Measurements from ENCODE around the gene UNC5C.
A peak's percentile ranks its signal among the peaks of the same experiment; 100 is the strongest.
"Not testable (repeated sequence)": the region's sequence is repeated elsewhere in the genome, so short reads cannot be mapped to it uniquely, and the experiment has no call there.

UNC5C gene

GRCh38 chr4:95151255-95151654 is 397.5 kb downstream of the UNC5C start:
- ATAC-seq (ENCODE audit: low read depth), result no peak
- H3K4me1 ChIP-seq (ENCODE audit: insufficient read depth, poor library complexity, severe bottlenecking), result no peaks in the 10 kb centered on the region
- DNase-seq (ENCODE audit: low spot score), result no peak
- H3K27ac ChIP-seq (ENCODE audit: poor library complexity, severe bottlenecking), result no peak overlapping the region
- no peaks in the 10 kb centered on the region for H3K36me3 ChIP-seq (ENCODE audit: low read depth)
- TF ChIP-seq CTCF (IDR thresholded peaks at IDR 0.05; ENCODE audit: poor library complexity, severe bottlenecking), result no peak
- H3K27me3 ChIP-seq (ENCODE audit: insufficient read depth, poor library complexity, severe bottlenecking), result no peaks in the 10 kb centered on the region
- no peak overlapping the region for H3K4me3 ChIP-seq (ENCODE audit: severe bottlenecking)
- H3K9me3 ChIP-seq (ENCODE audit: severe bottlenecking), result no peaks in the 10 kb centered on the region

GRCh38 chr4:95142932-95143331 is 405.8 kb downstream of the UNC5C start:
- TF ChIP-seq CTCF (IDR thresholded peaks at IDR 0.05; ENCODE audit: poor library complexity, severe bottlenecking), result no peak
- DNase-seq (ENCODE audit: low spot score), result no peak
- no peaks in the 10 kb centered on the region for H3K36me3 ChIP-seq (ENCODE audit: low read depth)

GRCh38 chr4:95141361-95141760 is 407.4 kb downstream of the UNC5C start:
- no peak for TF ChIP-seq CTCF (IDR thresholded peaks at IDR 0.05; ENCODE audit: poor library complexity, severe bottlenecking)
- H3K9me3 ChIP-seq (ENCODE audit: severe bottlenecking), result no peaks in the 10 kb centered on the region
- H3K27ac ChIP-seq (ENCODE audit: poor library complexity, severe bottlenecking), result peak overlapping the region; percentile 56
- no peaks in the 10 kb centered on the region for H3K27me3 ChIP-seq (ENCODE audit: insufficient read depth, poor library complexity, severe bottlenecking)
- no peaks in the 10 kb centered on the region for H3K36me3 ChIP-seq (ENCODE audit: low read depth)
- H3K4me3 ChIP-seq (ENCODE audit: severe bottlenecking), result no peak overlapping the region
- no peak for DNase-seq (ENCODE audit: low spot score)
- ATAC-seq (ENCODE audit: low read depth), result peak; percentile 44; the same call in 2 of the 3 replicates
- peaks cover 7% of the 10 kb centered on the region for H3K4me1 ChIP-seq (ENCODE audit: insufficient read depth, poor library complexity, severe bottlenecking)

More at GRCh38 chr4:95142932-95143331, 405.8 kb downstream of the UNC5C start:
- no peak for ATAC-seq (ENCODE audit: low read depth)
- Histone ChIP-seq H3K4me1 (ENCODE audit: insufficient read depth, poor library complexity, severe bottlenecking) (peaks cover 7% of the 10 kb centered on the region), H3K9me3 (ENCODE audit: severe bottlenecking) (no peaks in the 10 kb centered on the region), H3K4me3 (ENCODE audit: severe bottlenecking) (no peak overlapping the region), H3K27ac (ENCODE audit: poor library complexity, severe bottlenecking) (no peak overlapping the region), H3K27me3 (ENCODE audit: insufficient read depth, poor library complexity, severe bottlenecking) (no peaks in the 10 kb centered on the region)

GRCh38 chr4:95139424-95139823 is 409.3 kb downstream of the UNC5C start:
- not testable (repeated sequence) for H3K4me1 ChIP-seq (ENCODE audit: insufficient read depth, poor library complexity, severe bottlenecking); DNase-seq (ENCODE audit: low spot score); H3K9me3 ChIP-seq (ENCODE audit: severe bottlenecking); H3K27ac ChIP-seq (ENCODE audit: poor library complexity, severe bottlenecking); ATAC-seq (ENCODE audit: low read depth); H3K27me3 ChIP-seq (ENCODE audit: insufficient read depth, poor library complexity, severe bottlenecking); H3K36me3 ChIP-seq (ENCODE audit: low read depth); H3K4me3 ChIP-seq (ENCODE audit: severe bottlenecking)

- H3K27ac ChIP-seq (ENCODE audit: poor library complexity, severe bottlenecking); H3K4me3 ChIP-seq (ENCODE audit: severe bottlenecking); DNase-seq (ENCODE audit: low spot score); H3K9me3 ChIP-seq (ENCODE audit: severe bottlenecking); ATAC-seq (ENCODE audit: low read depth); H3K27me3 ChIP-seq (ENCODE audit: insufficient read depth, poor library complexity, severe bottlenecking); H3K36me3 ChIP-seq (ENCODE audit: low read depth): not testable (repeated sequence)
- H3K4me1 ChIP-seq (ENCODE audit: insufficient read depth, poor library complexity, severe bottlenecking), result peaks cover 16% of the 10 kb centered on the region
Measured at GRCh38 chr4:95134016-95134415, 414.8 kb downstream of the UNC5C start.

- ATAC-seq (ENCODE audit: low read depth), result peak; percentile 95
- Histone ChIP-seq H3K36me3 (ENCODE audit: low read depth) (no peaks in the 10 kb centered on the region), H3K4me1 (ENCODE audit: insufficient read depth, poor library complexity, severe bottlenecking) (peaks cover 16% of the 10 kb centered on the region), H3K4me3 (ENCODE audit: severe bottlenecking) (no peak overlapping the region), H3K9me3 (ENCODE audit: severe bottlenecking) (no peaks in the 10 kb centered on the region), H3K27ac (ENCODE audit: poor library complexity, severe bottlenecking) (peak overlapping the region; percentile 95), H3K27me3 (ENCODE audit: insufficient read depth, poor library complexity, severe bottlenecking) (no peaks in the 10 kb centered on the region)
- DNase-seq (ENCODE audit: low spot score), result no peak
- TF ChIP-seq CTCF (IDR thresholded peaks at IDR 0.05; ENCODE audit: poor library complexity, severe bottlenecking), result no peak
Measured at GRCh38 chr4:95129821-95130311, 418.9 kb downstream of the UNC5C start.
